Measurements from ENCODE around the gene CEP20. TPM values are rescaled to one million over a fixed set of nuclear protein-coding genes. Genes with fewer than 3 reads are reported as not detected.

The CEP20 gene
- total and polyA plus RNA-seq, 10 of the 15 experiments (the other 5 are each of a cell fraction or from before 2014, with no cell fraction given): 33.4 to 57.8 (median 52.6) TPM

GRCh38 chr16:15903960-15904359 is 15.6 kb upstream of the CEP20 start (continued):
- TF ChIP-seq, protein P1, sequence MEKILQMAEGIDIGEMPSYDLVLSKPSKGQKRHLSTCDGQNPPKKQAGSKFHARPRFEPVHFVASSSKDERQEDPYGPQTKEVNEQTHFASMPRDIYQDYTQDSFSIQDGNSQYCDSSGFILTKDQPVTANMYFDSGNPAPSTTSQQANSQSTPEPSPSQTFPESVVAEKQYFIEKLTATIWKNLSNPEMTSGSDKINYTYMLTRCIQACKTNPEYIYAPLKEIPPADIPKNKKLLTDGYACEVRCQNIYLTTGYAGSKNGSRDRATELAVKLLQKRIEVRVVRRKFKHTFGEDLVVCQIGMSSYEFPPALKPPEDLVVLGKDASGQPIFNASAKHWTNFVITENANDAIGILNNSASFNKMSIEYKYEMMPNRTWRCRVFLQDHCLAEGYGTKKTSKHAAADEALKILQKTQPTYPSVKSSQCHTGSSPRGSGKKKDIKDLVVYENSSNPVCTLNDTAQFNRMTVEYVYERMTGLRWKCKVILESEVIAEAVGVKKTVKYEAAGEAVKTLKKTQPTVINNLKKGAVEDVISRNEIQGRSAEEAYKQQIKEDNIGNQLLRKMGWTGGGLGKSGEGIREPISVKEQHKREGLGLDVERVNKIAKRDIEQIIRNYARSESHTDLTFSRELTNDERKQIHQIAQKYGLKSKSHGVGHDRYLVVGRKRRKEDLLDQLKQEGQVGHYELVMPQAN (conservative IDR thresholded peaks at IDR 0.05): no peak
- TF ChIP-seq ATF2 (IDR thresholded peaks at IDR 0.05; ENCODE audit: low read length) (no peak), ATF7 (IDR thresholded peaks at IDR 0.05; ENCODE audit: low read depth) (no peak), NR2F1 (conservative IDR thresholded peaks at IDR 0.05) (no peak), ZNF217 (IDR thresholded peaks at IDR 0.05) (no peak), TBL1XR1 (IDR thresholded peaks at IDR 0.05; ENCODE audit: low read depth, low read length) (no peak), BACH1 (IDR thresholded peaks at IDR 0.05; ENCODE audit: borderline replicate concordance) (no peak), WRNIP1 (IDR thresholded peaks at IDR 0.05; ENCODE audit: borderline replicate concordance, low read depth, low read length) (no peak), BCLAF1 (IDR thresholded peaks at IDR 0.05) (no peak), PAX5 (IDR thresholded peaks at IDR 0.05; ENCODE audit: borderline replicate concordance, low read depth, low read length) (no peak), SMAD1 (IDR thresholded peaks at IDR 0.05; ENCODE audit: low read depth, partially characterized antibody) (no peak), NFYB (IDR thresholded peaks at IDR 0.05; ENCODE audit: insufficient read depth, low read depth, low read length) (no peak), CREB1 (IDR thresholded peaks at IDR 0.05; ENCODE audit: low read depth) (no peak), ZNF207 (IDR thresholded peaks at IDR 0.05; ENCODE audit: borderline replicate concordance) (no peak), YBX1 (IDR thresholded peaks at IDR 0.05) (no peak)
- TF ChIP-seq, protein P2, sequence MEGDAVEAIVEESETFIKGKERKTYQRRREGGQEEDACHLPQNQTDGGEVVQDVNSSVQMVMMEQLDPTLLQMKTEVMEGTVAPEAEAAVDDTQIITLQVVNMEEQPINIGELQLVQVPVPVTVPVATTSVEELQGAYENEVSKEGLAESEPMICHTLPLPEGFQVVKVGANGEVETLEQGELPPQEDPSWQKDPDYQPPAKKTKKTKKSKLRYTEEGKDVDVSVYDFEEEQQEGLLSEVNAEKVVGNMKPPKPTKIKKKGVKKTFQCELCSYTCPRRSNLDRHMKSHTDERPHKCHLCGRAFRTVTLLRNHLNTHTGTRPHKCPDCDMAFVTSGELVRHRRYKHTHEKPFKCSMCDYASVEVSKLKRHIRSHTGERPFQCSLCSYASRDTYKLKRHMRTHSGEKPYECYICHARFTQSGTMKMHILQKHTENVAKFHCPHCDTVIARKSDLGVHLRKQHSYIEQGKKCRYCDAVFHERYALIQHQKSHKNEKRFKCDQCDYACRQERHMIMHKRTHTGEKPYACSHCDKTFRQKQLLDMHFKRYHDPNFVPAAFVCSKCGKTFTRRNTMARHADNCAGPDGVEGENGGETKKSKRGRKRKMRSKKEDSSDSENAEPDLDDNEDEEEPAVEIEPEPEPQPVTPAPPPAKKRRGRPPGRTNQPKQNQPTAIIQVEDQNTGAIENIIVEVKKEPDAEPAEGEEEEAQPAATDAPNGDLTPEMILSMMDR (IDR thresholded peaks at IDR 0.05 in 2 of 3, conservative IDR thresholded peaks at IDR 0.05 in 1 of 3; ENCODE audit: control insufficient read depth in 2 of 3, extremely low read depth in 1 of 3, insufficient read depth in 1 of 3, low read depth in 3 of 3, low read length in 3 of 3): no peak
